Endothelial cell of umbilical vein (primary cell): ENCODE results near the gene APBA2.

Experiments
- EZH2 ChIP-seq: IDR thresholded peaks from 2 replicates; pipeline ENCODE4 v1.6.1; 2012; ENCODE audit warnings: borderline replicate concordance, low read depth, mild to moderate bottlenecking, moderate library complexity, low read length, inconsistent platforms; ENCODE audit not compliant: severe bottlenecking
- MYC ChIP-seq: IDR thresholded peaks from one replicate; pipeline ENCODE4 v1.6.1; 2011; ENCODE audit warnings: mild to moderate bottlenecking, low read depth, low read length
- POLR2AphosphoS5 ChIP-seq: IDR thresholded peaks from 2 replicates; pipeline ENCODE4 v1.6.1; 2012; ENCODE audit warnings: low read depth, mild to moderate bottlenecking, control low read depth, low read length, moderate library complexity; ENCODE audit not compliant: insufficient read depth
- TF ChIP-seq, protein P1 (sequence below), 2 donors: IDR thresholded peaks; 1 replicate in 1 of 2; 2 replicates in 1 of 2; pipeline ENCODE4 v1.5.1; 2011; ENCODE audit warnings: low read length in 2 of 2, mild to moderate bottlenecking in 2 of 2, moderate library complexity in 2 of 2, control low read depth in 1 of 2, inconsistent platforms in 1 of 2, low read depth in 1 of 2; ENCODE audit not compliant: insufficient read depth in 1 of 2; ENCODE audit errors: extremely low read depth in 1 of 2

DNA sequence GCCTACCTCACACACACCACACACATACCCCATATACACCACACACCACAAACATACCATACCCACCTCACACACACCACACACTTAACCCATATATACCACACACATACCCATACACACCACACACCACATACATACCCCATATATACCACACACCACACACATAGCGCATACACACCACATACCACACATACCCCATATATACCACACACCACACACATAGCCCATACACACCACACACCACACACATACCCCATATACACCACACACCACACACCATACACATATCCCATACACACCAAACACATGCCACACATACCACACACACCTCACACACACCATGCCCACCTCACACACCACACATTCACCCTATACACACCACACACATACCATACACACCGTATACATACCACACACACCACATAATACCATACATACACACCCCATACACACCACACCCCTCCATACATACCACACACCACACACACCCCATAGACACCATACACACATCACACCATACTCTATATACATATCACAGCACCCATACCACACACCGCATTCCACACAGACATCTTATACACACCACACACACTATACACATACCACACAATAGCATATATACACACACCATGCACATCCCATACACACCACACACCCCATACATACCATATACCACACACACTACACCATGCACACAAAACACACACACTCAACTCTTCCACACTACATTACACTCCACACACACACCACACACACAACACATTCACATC, 29.5 kb downstream of the APBA2 start:
- TF ChIP-seq, protein P1, sequence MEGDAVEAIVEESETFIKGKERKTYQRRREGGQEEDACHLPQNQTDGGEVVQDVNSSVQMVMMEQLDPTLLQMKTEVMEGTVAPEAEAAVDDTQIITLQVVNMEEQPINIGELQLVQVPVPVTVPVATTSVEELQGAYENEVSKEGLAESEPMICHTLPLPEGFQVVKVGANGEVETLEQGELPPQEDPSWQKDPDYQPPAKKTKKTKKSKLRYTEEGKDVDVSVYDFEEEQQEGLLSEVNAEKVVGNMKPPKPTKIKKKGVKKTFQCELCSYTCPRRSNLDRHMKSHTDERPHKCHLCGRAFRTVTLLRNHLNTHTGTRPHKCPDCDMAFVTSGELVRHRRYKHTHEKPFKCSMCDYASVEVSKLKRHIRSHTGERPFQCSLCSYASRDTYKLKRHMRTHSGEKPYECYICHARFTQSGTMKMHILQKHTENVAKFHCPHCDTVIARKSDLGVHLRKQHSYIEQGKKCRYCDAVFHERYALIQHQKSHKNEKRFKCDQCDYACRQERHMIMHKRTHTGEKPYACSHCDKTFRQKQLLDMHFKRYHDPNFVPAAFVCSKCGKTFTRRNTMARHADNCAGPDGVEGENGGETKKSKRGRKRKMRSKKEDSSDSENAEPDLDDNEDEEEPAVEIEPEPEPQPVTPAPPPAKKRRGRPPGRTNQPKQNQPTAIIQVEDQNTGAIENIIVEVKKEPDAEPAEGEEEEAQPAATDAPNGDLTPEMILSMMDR (IDR thresholded peaks at IDR 0.05; ENCODE audit: extremely low read depth in 1 of 2, insufficient read depth in 1 of 2, low read depth in 1 of 2, low read length in 2 of 2) = no peak
- TF ChIP-seq POLR2AphosphoS5 (no peak), MYC (no peak), EZH2 (no peak)
